HG03139 (cell line): Measurements from ENCODE around the gene FAR2.
"Not testable (repeated sequence)": the region's sequence is repeated elsewhere in the genome, so short reads cannot be mapped to it uniquely, and the experiment has no call there.

Experiments
- ATAC-seq: cut with Tn5 transposase; IDR thresholded peaks from one replicate; pipeline ENCODE4 v1.9.1; 2021; ENCODE audit not compliant: unreplicated experiment

FAR2 gene

GRCh38 chr12:29152223-29152868 lies 3.3 kb downstream of the FAR2 start:
- ATAC-seq, result peak; percentile 55

GRCh38 chr12:29152981-29153630 lies 4.0 kb downstream of the FAR2 start:
- ATAC-seq, result no peak

GRCh38 chr12:29155079-29155478 lies 6.0 kb downstream of the FAR2 start:
- ATAC-seq, result no peak

- no peak for ATAC-seq
Observed at GRCh38 chr12:29157486-29157946, 8.4 kb downstream of the FAR2 start.

- no peak for ATAC-seq
Observed at GRCh38 chr12:29158115-29158763, 9.2 kb downstream of the FAR2 start.

- no peak for ATAC-seq
Observed at GRCh38 chr12:29159661-29160060, 10.6 kb downstream of the FAR2 start.

- ATAC-seq, result no peak
Observed at GRCh38 chr12:29160230-29160629, 11.2 kb downstream of the FAR2 start.

GRCh38 chr12:29163146-29163545 lies 14.1 kb downstream of the FAR2 start:
- no peak for ATAC-seq

- ATAC-seq, result peak; percentile 100
Observed at GRCh38 chr12:29164477-29165393, 15.7 kb downstream of the FAR2 start.

- no peak for ATAC-seq
Observed at GRCh38 chr12:29167445-29167844, 18.4 kb downstream of the FAR2 start.

- no peak for ATAC-seq
Observed at GRCh38 chr12:29167988-29168387, 18.9 kb downstream of the FAR2 start.

GRCh38 chr12:29169978-29170377 lies 20.9 kb downstream of the FAR2 start:
- ATAC-seq, result not testable (repeated sequence)

GRCh38 chr12:29170478-29171084 lies 21.5 kb downstream of the FAR2 start:
- ATAC-seq, result not testable (repeated sequence)

GRCh38 chr12:29171421-29172258 lies 22.6 kb downstream of the FAR2 start:
- no peak for ATAC-seq

GRCh38 chr12:29176941-29177340 lies 27.9 kb downstream of the FAR2 start:
- ATAC-seq, result no peak

- not testable (repeated sequence) for ATAC-seq
Observed at GRCh38 chr12:29182247-29182646, 33.2 kb downstream of the FAR2 start.

- no peak for ATAC-seq
Observed at GRCh38 chr12:29187756-29188155, 38.7 kb downstream of the FAR2 start.

- no peak for ATAC-seq
Observed at GRCh38 chr12:29191267-29191850, 42.3 kb downstream of the FAR2 start.

- no peak for ATAC-seq
Observed at GRCh38 chr12:29198901-29199300, 49.8 kb downstream of the FAR2 start.
